WTC11 (cell line): ENCODE measurements around the gene RPTOR.

ENCODE experiments used
- AFF4 ChIP-seq: sonication (generic); formaldehyde crosslinking; IDR thresholded peaks from 2 replicates; pipeline ENCODE4 v1.8.1; 2023; ENCODE audit warnings: mild to moderate bottlenecking, missing genetic modification reagents, borderline replicate concordance
- ATF1 ChIP-seq: sonication (generic); formaldehyde crosslinking; IDR thresholded peaks from 2 replicates; pipeline ENCODE4 v1.8.1; 2023; ENCODE audit warnings: mild to moderate bottlenecking, moderate library complexity, missing genetic modification reagents
- CTCF ChIP-seq: fragments of 200-600 bp; IDR thresholded peaks from 2 replicates; pipeline ENCODE4 v1.8.0; 2022; ENCODE audit warnings: antibody characterized with exemption
- ESRRA ChIP-seq: sonication (generic); formaldehyde crosslinking; IDR thresholded peaks from 2 replicates; pipeline ENCODE4 v1.8.1; 2022; ENCODE audit warnings: mild to moderate bottlenecking, missing genetic modification reagents, borderline replicate concordance
- ETV6 ChIP-seq: sonication (generic); formaldehyde crosslinking; IDR thresholded peaks from 2 replicates; pipeline ENCODE4 v1.8.1; 2022; ENCODE audit warnings: mild to moderate bottlenecking, missing genetic modification reagents
- JUN ChIP-seq: sonication (generic); formaldehyde crosslinking; IDR thresholded peaks from 2 replicates; pipeline ENCODE4 v1.8.0; 2023; ENCODE audit warnings: mild to moderate bottlenecking, missing genetic modification reagents
- MLX ChIP-seq: sonication (generic); formaldehyde crosslinking; IDR thresholded peaks from 2 replicates; pipeline ENCODE4 v1.8.1; 2023; ENCODE audit warnings: mild to moderate bottlenecking, missing genetic modification reagents, moderate library complexity
- MXD4 ChIP-seq: fragments of 250-450 bp; sonication (Bioruptor Pico); IDR thresholded peaks from 2 replicates; pipeline ENCODE4 v1.8.0; 2021; ENCODE audit warnings: mild to moderate bottlenecking, moderate library complexity, borderline replicate concordance
- NFYB ChIP-seq: sonication (generic); formaldehyde crosslinking; conservative IDR thresholded peaks from 2 replicates; pipeline ENCODE4 v1.8.0; 2022; ENCODE audit warnings: low read depth, missing genetic modification reagents
- SP1 ChIP-seq: sonication (generic); formaldehyde crosslinking; conservative IDR thresholded peaks from 2 replicates; pipeline ENCODE4 v1.8.1; 2022; ENCODE audit warnings: missing genetic modification reagents
- USF2 ChIP-seq: sonication (generic); formaldehyde crosslinking; IDR thresholded peaks from 2 replicates; pipeline ENCODE4 v1.8.1; 2023; ENCODE audit warnings: mild to moderate bottlenecking, missing genetic modification reagents, moderate library complexity

GRCh38 chr17:80657561-80657960 is 112.9 kb downstream of the RPTOR start:
- no peak for TF ChIP-seq CTCF
- TF ChIP-seq NFYB (CRISPR knock-in tag) = no peak
- no peak for TF ChIP-seq SP1 (CRISPR knock-in tag)
- TF ChIP-seq ETV6 (CRISPR knock-in tag) = no peak
- no peak for TF ChIP-seq MXD4 (CRISPR knock-in tag)
- no peak for TF ChIP-seq ESRRA (CRISPR knock-in tag)
- no peak for TF ChIP-seq JUN (CRISPR knock-in tag)
- TF ChIP-seq AFF4 = no peak
- TF ChIP-seq MLX (CRISPR knock-in tag) = no peak
- TF ChIP-seq USF2 (CRISPR knock-in tag) = no peak
- no peak for TF ChIP-seq ATF1 (CRISPR knock-in tag)
